ENCODE data around the gene KRTAP5-3.

DNA sequence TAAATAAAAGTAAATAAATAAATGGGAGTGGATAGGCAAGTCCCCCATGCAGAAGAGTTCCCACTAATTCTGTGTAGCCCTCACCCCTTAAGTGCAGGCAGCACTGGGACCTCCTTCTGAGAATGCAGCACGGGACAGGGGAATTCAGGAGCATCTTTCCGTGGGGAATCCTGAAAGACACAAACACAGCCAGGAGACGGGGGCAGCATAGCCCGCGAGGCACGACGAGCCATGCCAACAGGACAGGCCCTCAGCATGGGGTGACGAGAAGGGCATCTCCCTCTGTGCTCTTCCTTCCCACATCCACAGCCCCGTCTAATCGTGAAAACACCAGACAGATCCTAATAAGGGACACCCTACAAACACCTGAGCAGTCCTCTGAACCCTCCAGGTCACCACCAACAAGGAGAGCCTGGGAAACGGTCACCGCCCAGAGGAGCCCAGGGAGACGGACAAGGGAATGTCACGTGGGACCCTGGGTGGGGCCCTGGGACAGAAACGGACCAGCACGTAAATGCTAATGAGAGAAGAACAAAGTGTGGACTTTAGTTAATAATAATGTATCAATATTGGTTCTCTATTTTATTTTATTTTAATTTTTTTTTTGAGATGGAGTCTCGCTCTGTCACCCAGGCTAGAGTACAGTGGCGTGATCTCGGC lies 28.2 kb upstream of the KRTAP5-3 start:
- TF ChIP-seq, protein P1, sequence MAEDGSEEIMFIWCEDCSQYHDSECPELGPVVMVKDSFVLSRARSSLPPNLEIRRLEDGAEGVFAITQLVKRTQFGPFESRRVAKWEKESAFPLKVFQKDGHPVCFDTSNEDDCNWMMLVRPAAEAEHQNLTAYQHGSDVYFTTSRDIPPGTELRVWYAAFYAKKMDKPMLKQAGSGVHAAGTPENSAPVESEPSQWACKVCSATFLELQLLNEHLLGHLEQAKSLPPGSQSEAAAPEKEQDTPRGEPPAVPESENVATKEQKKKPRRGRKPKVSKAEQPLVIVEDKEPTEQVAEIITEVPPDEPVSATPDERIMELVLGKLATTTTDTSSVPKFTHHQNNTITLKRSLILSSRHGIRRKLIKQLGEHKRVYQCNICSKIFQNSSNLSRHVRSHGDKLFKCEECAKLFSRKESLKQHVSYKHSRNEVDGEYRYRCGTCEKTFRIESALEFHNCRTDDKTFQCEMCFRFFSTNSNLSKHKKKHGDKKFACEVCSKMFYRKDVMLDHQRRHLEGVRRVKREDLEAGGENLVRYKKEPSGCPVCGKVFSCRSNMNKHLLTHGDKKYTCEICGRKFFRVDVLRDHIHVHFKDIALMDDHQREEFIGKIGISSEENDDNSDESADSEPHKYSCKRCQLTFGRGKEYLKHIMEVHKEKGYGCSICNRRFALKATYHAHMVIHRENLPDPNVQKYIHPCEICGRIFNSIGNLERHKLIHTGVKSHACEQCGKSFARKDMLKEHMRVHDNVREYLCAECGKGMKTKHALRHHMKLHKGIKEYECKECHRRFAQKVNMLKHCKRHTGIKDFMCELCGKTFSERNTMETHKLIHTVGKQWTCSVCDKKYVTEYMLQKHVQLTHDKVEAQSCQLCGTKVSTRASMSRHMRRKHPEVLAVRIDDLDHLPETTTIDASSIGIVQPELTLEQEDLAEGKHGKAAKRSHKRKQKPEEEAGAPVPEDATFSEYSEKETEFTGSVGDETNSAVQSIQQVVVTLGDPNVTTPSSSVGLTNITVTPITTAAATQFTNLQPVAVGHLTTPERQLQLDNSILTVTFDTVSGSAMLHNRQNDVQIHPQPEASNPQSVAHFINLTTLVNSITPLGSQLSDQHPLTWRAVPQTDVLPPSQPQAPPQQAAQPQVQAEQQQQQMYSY (CRISPR knock-in tag; IDR thresholded peaks at IDR 0.05): no peak
- no peak for TF ChIP-seq TAF1 (CRISPR knock-in tag; IDR thresholded peaks at IDR 0.05)
- TF ChIP-seq, protein P2, sequence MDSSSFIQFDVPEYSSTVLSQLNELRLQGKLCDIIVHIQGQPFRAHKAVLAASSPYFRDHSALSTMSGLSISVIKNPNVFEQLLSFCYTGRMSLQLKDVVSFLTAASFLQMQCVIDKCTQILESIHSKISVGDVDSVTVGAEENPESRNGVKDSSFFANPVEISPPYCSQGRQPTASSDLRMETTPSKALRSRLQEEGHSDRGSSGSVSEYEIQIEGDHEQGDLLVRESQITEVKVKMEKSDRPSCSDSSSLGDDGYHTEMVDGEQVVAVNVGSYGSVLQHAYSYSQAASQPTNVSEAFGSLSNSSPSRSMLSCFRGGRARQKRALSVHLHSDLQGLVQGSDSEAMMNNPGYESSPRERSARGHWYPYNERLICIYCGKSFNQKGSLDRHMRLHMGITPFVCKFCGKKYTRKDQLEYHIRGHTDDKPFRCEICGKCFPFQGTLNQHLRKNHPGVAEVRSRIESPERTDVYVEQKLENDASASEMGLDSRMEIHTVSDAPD (CRISPR knock-in tag; IDR thresholded peaks at IDR 0.05): no peak
- TF ChIP-seq FOXK2 (IDR thresholded peaks at IDR 0.05): no peak
- TF ChIP-seq, protein P3, sequence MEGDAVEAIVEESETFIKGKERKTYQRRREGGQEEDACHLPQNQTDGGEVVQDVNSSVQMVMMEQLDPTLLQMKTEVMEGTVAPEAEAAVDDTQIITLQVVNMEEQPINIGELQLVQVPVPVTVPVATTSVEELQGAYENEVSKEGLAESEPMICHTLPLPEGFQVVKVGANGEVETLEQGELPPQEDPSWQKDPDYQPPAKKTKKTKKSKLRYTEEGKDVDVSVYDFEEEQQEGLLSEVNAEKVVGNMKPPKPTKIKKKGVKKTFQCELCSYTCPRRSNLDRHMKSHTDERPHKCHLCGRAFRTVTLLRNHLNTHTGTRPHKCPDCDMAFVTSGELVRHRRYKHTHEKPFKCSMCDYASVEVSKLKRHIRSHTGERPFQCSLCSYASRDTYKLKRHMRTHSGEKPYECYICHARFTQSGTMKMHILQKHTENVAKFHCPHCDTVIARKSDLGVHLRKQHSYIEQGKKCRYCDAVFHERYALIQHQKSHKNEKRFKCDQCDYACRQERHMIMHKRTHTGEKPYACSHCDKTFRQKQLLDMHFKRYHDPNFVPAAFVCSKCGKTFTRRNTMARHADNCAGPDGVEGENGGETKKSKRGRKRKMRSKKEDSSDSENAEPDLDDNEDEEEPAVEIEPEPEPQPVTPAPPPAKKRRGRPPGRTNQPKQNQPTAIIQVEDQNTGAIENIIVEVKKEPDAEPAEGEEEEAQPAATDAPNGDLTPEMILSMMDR (CRISPR knock-in tag; IDR thresholded peaks at IDR 0.05): no peak
- TF ChIP-seq BHLHE40 (IDR thresholded peaks at IDR 0.05; ENCODE audit: low read length): no peak
- no peak for TF ChIP-seq ZNF354B (CRISPR knock-in tag; IDR thresholded peaks at IDR 0.05)
- TF ChIP-seq SNRNP70 (IDR thresholded peaks at IDR 0.05; ENCODE audit: low read depth, low read length): no peak
- no peak for TF ChIP-seq KDM3A (CRISPR knock-in tag; IDR thresholded peaks at IDR 0.05; ENCODE audit: low read depth)
- TF ChIP-seq, protein P4, sequence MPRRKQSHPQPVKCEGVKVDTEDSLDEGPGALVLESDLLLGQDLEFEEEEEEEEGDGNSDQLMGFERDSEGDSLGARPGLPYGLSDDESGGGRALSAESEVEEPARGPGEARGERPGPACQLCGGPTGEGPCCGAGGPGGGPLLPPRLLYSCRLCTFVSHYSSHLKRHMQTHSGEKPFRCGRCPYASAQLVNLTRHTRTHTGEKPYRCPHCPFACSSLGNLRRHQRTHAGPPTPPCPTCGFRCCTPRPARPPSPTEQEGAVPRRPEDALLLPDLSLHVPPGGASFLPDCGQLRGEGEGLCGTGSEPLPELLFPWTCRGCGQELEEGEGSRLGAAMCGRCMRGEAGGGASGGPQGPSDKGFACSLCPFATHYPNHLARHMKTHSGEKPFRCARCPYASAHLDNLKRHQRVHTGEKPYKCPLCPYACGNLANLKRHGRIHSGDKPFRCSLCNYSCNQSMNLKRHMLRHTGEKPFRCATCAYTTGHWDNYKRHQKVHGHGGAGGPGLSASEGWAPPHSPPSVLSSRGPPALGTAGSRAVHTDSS (CRISPR knock-in tag; conservative IDR thresholded peaks at IDR 0.05): no peak
- TF ChIP-seq ZNF441 (CRISPR knock-in tag; IDR thresholded peaks at IDR 0.05; ENCODE audit: borderline replicate concordance): no peak
- TF ChIP-seq RELA (CRISPR knock-in tag; IDR thresholded peaks at IDR 0.05): no peak
